HCT116 (cell line): ENCODE data around the gene WDR38. TPM values are rescaled to one million over a fixed set of nuclear protein-coding genes. Genes with fewer than 3 reads are reported as not detected.
A peak's percentile ranks its signal among the peaks of the same experiment; 100 is the strongest.

Source experiments
- ATAC-seq: fragments of 200-7000 bp; cut with Tn5 transposase; 2 replicates; pipeline ENCODE4 v1.9.1; 2020; ENCODE audit warnings: mild to moderate bottlenecking, moderate library complexity
- BruUV-seq: library from RNA; stranded (reverse); fragments of 400-500 nt; replicated peaks from 2 replicates; lab custom pipeline; 2021; lab: Mats Ljungman, UMichigan
- CTCF ChIA-PET: fragments of 300-600 bp; sonication (Branson Sonifier 250); formaldehyde crosslinking; loops from one replicate; lab custom pipeline; 2021; ENCODE audit warnings: antibody characterized with exemption; lab: Charles Lee
- POLR2A ChIA-PET: fragments of 300-600, 350-600 bp; sonication (Branson Sonifier 250); formaldehyde crosslinking; loops from one replicate; lab custom pipeline; 2021; ENCODE audit warnings: antibody characterized with exemption; lab: Charles Lee
- RAD21 ChIA-PET, 2 experiments: fragments of 300-600 bp; sonication (Branson Sonifier 250); formaldehyde crosslinking; loops; one replicate each; lab custom pipeline; 2023; ENCODE audit warnings: low total read pairs in 2 of 2; ENCODE audit not compliant: uncharacterized antibody in 2 of 2, unreplicated experiment in 2 of 2, low non-redundant PET in 1 of 2; lab: Charles Lee
- DNase-seq: peaks from one replicate; pipeline ENCODE4 v3.0.0-alpha.2; 2010; ENCODE audit warnings: low read depth, low spot score
- H2AFZ ChIP-seq: fragments of 200-600 bp; shearing (Covaris generic), sonication (generic); 2 replicates; pipeline ENCODE4 v1.6.1; 2017; ENCODE audit warnings: low read depth, mixed run types, mixed read lengths, antibody characterized with exemption, low read length; ENCODE audit not compliant: poor library complexity, severe bottlenecking
- H3K27ac ChIP-seq: 2 replicates; pipeline ENCODE4 v1.5.1; 2012; ENCODE audit warnings: low read depth, low read length
- H3K27me3 ChIP-seq: fragments of 200-600 bp; sonication (generic); 2 replicates; pipeline ENCODE4 v1.6.1; 2016; ENCODE audit warnings: mixed run types, low read length, mixed read lengths; ENCODE audit not compliant: insufficient read depth
- H3K36me3 ChIP-seq, 2 experiments: fragments of 200-500 bp in 1 of 2; fragments of 200-600 bp in 1 of 2; sonication (Bioruptor generic) in 1 of 2; sonication (generic) in 1 of 2; 2 replicates each; pipeline versions ENCODE4 v1.5.1 to v1.6.1; 2014 to 2016; ENCODE audit warnings: low read length in 2 of 2, inconsistent platforms in 1 of 2, mixed read lengths in 1 of 2, mixed run types in 1 of 2; ENCODE audit not compliant: insufficient read depth in 2 of 2, control insufficient read depth in 1 of 2
- H3K4me1 ChIP-seq, 2 experiments: fragments of 200-600 bp in 1 of 2; sonication (generic) in 1 of 2; 2 replicates each; pipeline versions ENCODE4 v1.5.1 to v1.6.1; 2012 to 2017; ENCODE audit warnings: low read length in 2 of 2, inconsistent platforms in 1 of 2, mild to moderate bottlenecking in 1 of 2, mixed read lengths in 1 of 2, mixed run types in 1 of 2, moderate library complexity in 1 of 2; ENCODE audit not compliant: insufficient read depth in 2 of 2, control insufficient read depth in 1 of 2
- H3K4me2 ChIP-seq: fragments of 200-600 bp; sonication (generic); 2 replicates; pipeline ENCODE4 v1.6.1; 2017; ENCODE audit warnings: mixed run types, low read length, mixed read lengths
- H3K4me3 ChIP-seq, 2 experiments: fragments of 200-600 bp in 1 of 2; sonication (generic) in 1 of 2; replicated peaks in 1 of 2; 2 replicates each; pipeline ENCODE4 v1.5.1; 2011 to 2016; ENCODE audit warnings: low read length in 2 of 2, control low read depth in 1 of 2, low read depth in 1 of 2, mild to moderate bottlenecking in 1 of 2, mixed read lengths in 1 of 2, mixed run types in 1 of 2
- H3K79me2 ChIP-seq: fragments of 200-600 bp; sonication (generic); 2 replicates; pipeline ENCODE4 v1.6.1; 2017; ENCODE audit warnings: mild to moderate bottlenecking, mixed run types, low read length, moderate library complexity, mixed read lengths; ENCODE audit not compliant: insufficient read depth
- H3K9ac ChIP-seq: fragments of 200-600 bp; sonication (generic); 2 replicates; pipeline ENCODE4 v1.6.1; 2016; ENCODE audit warnings: low read length, mixed read lengths
- H3K9me2 ChIP-seq: fragments of 200-600 bp; sonication (generic), shearing (Covaris generic); 2 replicates; pipeline ENCODE4 v1.6.1; 2017; ENCODE audit warnings: mixed run types, mild to moderate bottlenecking, moderate library complexity; ENCODE audit not compliant: insufficient read depth
- H3K9me3 ChIP-seq, 2 experiments: fragments of 200-500 bp in 1 of 2; fragments of 200-600 bp in 1 of 2; sonication (Bioruptor generic) in 1 of 2; sonication (generic) in 1 of 2; 2 replicates each; pipeline ENCODE4 v1.6.1; 2014 to 2017; ENCODE audit warnings: low read length in 2 of 2, mixed read lengths in 2 of 2, inconsistent platforms in 1 of 2, low read depth in 1 of 2, mild to moderate bottlenecking in 1 of 2, mixed run types in 1 of 2, moderate library complexity in 1 of 2; ENCODE audit not compliant: control insufficient read depth in 1 of 2, insufficient read depth in 1 of 2
- H4K20me1 ChIP-seq: fragments of 200-600 bp; sonication (generic), shearing (Covaris generic); 2 replicates; pipeline ENCODE4 v1.6.1; 2017; ENCODE audit warnings: mixed run types, mild to moderate bottlenecking, moderate library complexity; ENCODE audit not compliant: insufficient read depth
- EGR1 ChIP-seq: IDR thresholded peaks from 2 replicates; pipeline ENCODE4 v1.6.1; 2012; ENCODE audit warnings: low read depth
- ELF1 ChIP-seq: IDR thresholded peaks from 2 replicates; pipeline ENCODE4 v1.6.1; 2012; ENCODE audit warnings: low read depth, borderline replicate concordance
- EZH2 ChIP-seq: fragments of 200-600 bp; sonication (generic); IDR thresholded peaks from 2 replicates; pipeline ENCODE4 v1.6.1; 2017; ENCODE audit warnings: antibody characterized with exemption, mixed run types
- EZH2phosphoT487 ChIP-seq: fragments of 200-600 bp; IDR thresholded peaks from 2 replicates; pipeline ENCODE4 v1.6.1; 2018; ENCODE audit warnings: antibody characterized with exemption, borderline replicate concordance
- POLR2A ChIP-seq: IDR thresholded peaks from 2 replicates; pipeline ENCODE4 v1.7.0; 2011; ENCODE audit warnings: borderline replicate concordance; ENCODE audit not compliant: insufficient read depth, insufficient read length; ENCODE audit errors: extremely low read depth
- POLR2AphosphoS5 ChIP-seq: IDR thresholded peaks from 2 replicates; pipeline ENCODE4 v1.6.1; 2011; ENCODE audit warnings: mild to moderate bottlenecking, low read depth, low read length, moderate library complexity
- RAD21 ChIP-seq: IDR thresholded peaks from 2 replicates; pipeline ENCODE4 v1.6.1; 2012; ENCODE audit warnings: low read depth, mild to moderate bottlenecking
- intact Hi-C: fragments of 100-400 bp; cut with micrococcal nuclease; formaldehyde crosslinking; loops from 2 replicates; pipeline ENCODE4 v1.10.0; 2022
- total RNA-seq: library from RNA; stranded (reverse); gene quantifications from one replicate; pipeline ENCODE4 v1.2.1, GENCODE V29; 2021; ENCODE audit not compliant: unreplicated experiment

The WDR38 gene
- total RNA-seq, 1 experiment from 2014 or later, result not detected

- Histone ChIP-seq H3K27ac (no peak overlapping the region), H2AFZ (no peak overlapping the region), H3K9me2 (no peaks in the 10 kb centered on the region), H3K36me3 (peaks cover 25 to 60% of the 10 kb centered on the region in 2 experiments; a peak in 3 of 4 replicates), H3K4me3 (no peak overlapping the region), H3K9me3 (no peaks in the 10 kb centered on the region), H3K27me3 (no peaks in the 10 kb centered on the region), H3K4me2 (no peak overlapping the region), H4K20me1 (peaks cover 29% of the 10 kb centered on the region), H3K4me1 (peaks cover 11 to 29% of the 10 kb centered on the region in 2 experiments), H3K79me2 (peaks cover 61% of the 10 kb centered on the region), H3K9ac (no peak overlapping the region)
- DNase-seq, result no peak
- POLR2A ChIA-PET, result interaction anchor here (0.7 kb wide), 1 partner anchor 12 kb away, joined by 3 read pairs; no protein-coding TSS in a partner anchor
- CTCF ChIA-PET, result no interaction called here
- TF ChIP-seq EGR1 (no peak), ELF1 (no peak), RAD21 (no peak), EZH2 (no peak), POLR2A (no peak)
- intact Hi-C loops, result no loop called here
- ATAC-seq, result no peak
- no TSS peak for BruUV-seq
- RAD21 ChIA-PET, result no interaction called here
These were observed 22.2 kb downstream of the WDR38 start for GRCh38 chr9:124875501-124875900.

DNA sequence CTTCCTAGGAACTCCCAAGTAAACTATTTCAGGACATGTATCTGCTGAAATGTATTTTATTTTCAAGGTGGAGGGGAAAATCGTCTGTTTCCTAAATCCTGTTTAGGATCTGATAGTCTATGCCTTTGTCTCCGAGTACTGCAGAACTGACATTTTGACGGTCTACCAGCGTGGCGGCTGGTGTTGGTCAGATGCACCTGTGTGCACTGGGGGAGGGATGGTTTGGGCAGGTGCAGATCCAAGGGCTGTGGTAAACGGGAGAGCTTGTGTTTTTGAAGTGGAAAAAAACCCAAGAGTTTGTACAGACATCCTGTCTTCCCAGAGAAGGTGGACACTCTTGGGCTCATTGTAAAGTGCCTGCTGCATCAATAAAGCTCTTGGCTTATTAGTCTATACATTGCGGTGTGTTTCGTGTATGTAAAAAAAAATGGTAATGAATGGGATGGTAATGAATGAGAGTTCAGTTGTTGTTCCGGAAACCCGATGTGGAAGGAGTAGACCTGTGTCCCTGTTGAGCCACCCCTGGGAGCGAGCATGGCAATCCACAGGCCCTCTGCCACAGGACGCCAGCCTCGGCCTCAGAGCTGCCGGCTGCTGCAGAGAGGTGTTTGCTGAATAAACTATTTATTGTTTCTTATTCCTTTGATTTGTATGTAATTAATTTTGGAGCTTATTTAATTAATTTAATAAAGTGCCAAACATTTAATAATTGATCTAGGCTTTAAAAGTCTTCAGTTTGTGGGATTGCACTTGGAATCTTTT lies 23.9 kb downstream of the WDR38 start:
- H3K9me2 ChIP-seq, result no peaks in the 10 kb centered on the region
- DNase-seq, result no peak
- H2AFZ ChIP-seq, result no peak overlapping the region
- ChIA-PET CTCF (interaction anchor here (1.0 kb wide), 1 partner anchor 22 kb away, joined by 3 read pairs; no protein-coding TSS in a partner anchor), RAD21 (no interaction called here), POLR2A (interaction anchor here (0.5 to 1.1 kb wide), 2 partner anchors 15 to 391 kb away, joined by 3 read pairs; partner anchors contain the start of genes ARPC5L and RPL35)
- H3K9ac ChIP-seq, result no peak overlapping the region
- no peak overlapping the region for H3K4me3 ChIP-seq
- H3K27ac ChIP-seq, result no peak overlapping the region
- H3K9me3 ChIP-seq, result no peaks in the 10 kb centered on the region
- H3K4me2 ChIP-seq, result no peak overlapping the region
- peaks cover 25 to 51% of the 10 kb centered on the region in 2 experiments; a peak in 3 of 4 replicates for H3K36me3 ChIP-seq
- peaks cover 25% of the 10 kb centered on the region for H4K20me1 ChIP-seq
- H3K79me2 ChIP-seq, result peaks cover 44% of the 10 kb centered on the region
- no peak for ATAC-seq
- BruUV-seq, result no TSS peak
- TF ChIP-seq EZH2phosphoT487 (no peak), POLR2AphosphoS5 (peak; percentile 11; the same call in 1 of the 2 replicates)
- no peaks in the 10 kb centered on the region for H3K27me3 ChIP-seq
- H3K4me1 ChIP-seq, result peaks cover 0 to 13% of the 10 kb centered on the region in 2 experiments; a peak in 1 of 4 replicates
- intact Hi-C loops, result no loop called here
